Body of pancreas (tissue), 4 donors: ENCODE measurements around the gene STXBP1. TPM values are rescaled to one million over a fixed set of nuclear protein-coding genes. Genes with fewer than 3 reads are reported as not detected.
A peak's percentile ranks its signal among the peaks of the same experiment; 100 is the strongest.

Experiments used
- ATAC-seq: fragments of 150-250 bp; one replicate; pipeline ENCODE4 v1.9.1; 2016
- DNase-seq, 4 donors: peaks; one replicate each; pipeline ENCODE4 v3.0.0-alpha.2; 2019
- H3K27ac ChIP-seq, 4 donors: fragments of 200-600 bp; sonication (generic); 1 replicate in 3 of 4; 2 replicates in 1 of 4; pipeline versions ENCODE4 v1.5.1 to v1.6.1; 2016 to 2019; ENCODE audit warnings: mild to moderate bottlenecking in 1 of 4, mixed read lengths in 1 of 4, moderate library complexity in 1 of 4
- H3K27me3 ChIP-seq, 2 donors: fragments of 200-600 bp; sonication (generic); one replicate each; pipeline ENCODE4 v1.6.0; 2016; ENCODE audit warnings: mild to moderate bottlenecking in 1 of 2
- H3K36me3 ChIP-seq, 2 donors: fragments of 200-600 bp; sonication (generic); replicated peaks in 1 of 2; 2 replicates each; pipeline ENCODE4 v1.5.1; 2016; ENCODE audit warnings: low read depth in 2 of 2; ENCODE audit not compliant: insufficient read depth in 1 of 2
- H3K4me1 ChIP-seq: fragments of 200-600 bp; sonication (generic); one replicate; pipeline ENCODE4 v1.6.0; 2016
- H3K4me3 ChIP-seq, 2 donors: fragments of 200-600 bp; sonication (generic); 1 replicate in 1 of 2; 2 replicates in 1 of 2; pipeline ENCODE4 v1.5.1; 2016 to 2019
- H3K9me3 ChIP-seq, 3 donors: fragments of 200-600 bp; sonication (generic); 1 replicate in 2 of 3; 2 replicates in 1 of 3; pipeline ENCODE4 v1.5.1; 2016
- CTCF ChIP-seq, 7 experiments: fragments of 450-650 bp in 4 of 7; fragments of 200-600 bp in 3 of 7; sonication (generic) in 3 of 7; IDR thresholded peaks; one replicate each; pipeline ENCODE4 v1.5.1; 2016 to 2019; ENCODE audit warnings: antibody characterized with exemption in 7 of 7
- POLR2A ChIP-seq, 3 donors: fragments of 450-650 bp; IDR thresholded peaks; one replicate each; pipeline ENCODE4 v1.6.1; 2016; ENCODE audit warnings: antibody characterized with exemption in 3 of 3, mild to moderate bottlenecking in 2 of 3
- WGBS, 2 donors: methylation state at CpG; one replicate each; pipeline ENCODE4 v1.1.5; 2017; 5-methylcytosine and 5-hydroxymethylcytosine counted together
- intact Hi-C: fragments of 100-400 bp; cut with DNase I; formaldehyde crosslinking; loops from one replicate; pipeline ENCODE4 v1.15.1; 2023
- total RNA-seq, 2 donors: library from RNA; depleted of rRNA; stranded (reverse); fragments of >200 nt; gene quantifications; one replicate each; pipeline ENCODE4 v1.1.0, GENCODE V29; 2016

The STXBP1 gene
- total RNA-seq, 2 donors from 2014 or later: 34.5 to 39.9 TPM

- Histone ChIP-seq H3K27me3 (no peaks in the 10 kb centered on the region), H3K9me3 (no peaks in the 10 kb centered on the region), H3K4me1 (peaks cover 7% of the 10 kb centered on the region), H3K36me3 (no peaks in the 10 kb centered on the region), H3K27ac (peak overlapping the region in 2 of 4 donors; percentile 93 to 99), H3K4me3 (no peak overlapping the region)
- WGBS, 2 donors: 20 to 21% methylated on average over 12 to 15 of the region's 15 CpGs
- ATAC-seq: no peak
- no peak for TF ChIP-seq POLR2A (IDR thresholded peaks at IDR 0.05)
- no peak for TF ChIP-seq CTCF (IDR thresholded peaks at IDR 0.05)
- DNase-seq: no peak
- intact Hi-C loops: loop anchor here (5.0 to 10.0 kb wide), 2 partner anchors 139 to 197 kb away; partner anchors contain the start of genes AK1 and PIP5KL1
These were observed 123.6 kb downstream of the STXBP1 start for GRCh38 chr9:127735530-127736185.

GRCh38 chr9:127738666-127739065 is 126.6 kb downstream of the STXBP1 start:
- no peaks in the 10 kb centered on the region for H3K27me3 ChIP-seq
- intact Hi-C loops: loop anchor here (5.0 to 10.0 kb wide), 2 partner anchors 136 to 194 kb away; partner anchors contain the start of genes AK1 and PIP5KL1
- H3K4me1 ChIP-seq: peaks cover 23% of the 10 kb centered on the region
- H3K4me3 ChIP-seq: no peak overlapping the region
- ATAC-seq (no peak), DNase-seq (no peak)
- TF ChIP-seq CTCF (IDR thresholded peaks at IDR 0.05) (no peak), POLR2A (IDR thresholded peaks at IDR 0.05) (no peak)
- WGBS, 2 donors: 73 to 75% methylated on average over 2 to 12 of the region's 13 CpGs
- H3K9me3 ChIP-seq: no peaks in the 10 kb centered on the region
- no peak overlapping the region for H3K27ac ChIP-seq
- H3K36me3 ChIP-seq: no peaks in the 10 kb centered on the region

GRCh38 chr9:127739614-127740330 is 127.7 kb downstream of the STXBP1 start:
- no peaks in the 10 kb centered on the region for H3K27me3 ChIP-seq
- no peak for DNase-seq
- H3K4me1 ChIP-seq: peaks cover 15% of the 10 kb centered on the region
- H3K9me3 ChIP-seq: no peaks in the 10 kb centered on the region
- ATAC-seq: no peak
- no peaks in the 10 kb centered on the region for H3K36me3 ChIP-seq
- H3K4me3 ChIP-seq: no peak overlapping the region
- 70 to 78% methylated on average over 9 to 19 of the region's 19 CpGs for WGBS, 2 donors
- intact Hi-C loops: loop anchor here (5.0 to 10.0 kb wide), 3 partner anchors 135 to 265 kb away; partner anchors contain the start of genes AK1 and PIP5KL1
- no peak overlapping the region for H3K27ac ChIP-seq
- TF ChIP-seq POLR2A (IDR thresholded peaks at IDR 0.05) (no peak), CTCF (IDR thresholded peaks at IDR 0.05) (no peak)

- no peak for TF ChIP-seq POLR2A (IDR thresholded peaks at IDR 0.05)
- no peak for TF ChIP-seq CTCF (IDR thresholded peaks at IDR 0.05)
- H3K9me3 ChIP-seq: no peaks in the 10 kb centered on the region
- H3K36me3 ChIP-seq: no peaks in the 10 kb centered on the region
- H3K4me1 ChIP-seq: peaks cover 15% of the 10 kb centered on the region
- intact Hi-C loops: loop anchor here (10.0 kb wide), 1 partner anchor 263 kb away; no protein-coding TSS in a partner anchor
- ATAC-seq: peak; percentile 83
- 19 to 22% methylated on average over 29 to 38 of the region's 38 CpGs for whole genome bisulfite sequencing, 2 donors
- DNase-seq: peak; percentile 74 to 90 (median 84)
- H3K27me3 ChIP-seq: no peaks in the 10 kb centered on the region
- H3K27ac ChIP-seq: peak overlapping the region in 2 of 4 donors; percentile 24 to 58
- no peak overlapping the region for H3K4me3 ChIP-seq
These were observed 129.9 kb downstream of the STXBP1 start for GRCh38 chr9:127741831-127742434.

Other genes with a start within 250 kb of the STXBP1 start
- gene SLC2A8, start 215.1 kb upstream of the STXBP1 start, total RNA-seq: 10 to 100 TPM; 10.9 to 18.2 TPM
- 10 to 100 TPM in 1 of 2 donors, 1 to 10 TPM in 1; 4.7 to 11.5 TPM for gene ZNF79, start 187.9 kb upstream of the STXBP1 start, total RNA-seq
- gene RPL12, start 160.9 kb upstream of the STXBP1 start, total RNA-seq: 1,000 to 10,000 TPM in 1 of 2 donors, 100 to 1,000 TPM in 1; 994 to 1,261 TPM
- gene LRSAM1, start 160.8 kb upstream of the STXBP1 start, total RNA-seq: 10 to 100 TPM in 1 of 2 donors, 1 to 10 TPM in 1; 9.6 to 26.0 TPM
- gene CFAP157, start 94.7 kb downstream of the STXBP1 start, total RNA-seq: 1 to 10 TPM; 2.3 TPM
- gene PTRH1, start 103.4 kb downstream of the STXBP1 start, total RNA-seq: 10 to 100 TPM; 23.6 to 64.9 TPM
- gene TTC16, start 103.8 kb downstream of the STXBP1 start, total RNA-seq: under 1 TPM; under 0.01 to 0.52 TPM
- 10 to 100 TPM in 1 of 2 donors, 1 to 10 TPM in 1; 8.3 to 14.2 TPM for gene TOR2A, start 123.0 kb downstream of the STXBP1 start, total RNA-seq
- gene SH2D3C, start 166.4 kb downstream of the STXBP1 start, total RNA-seq: 1 to 10 TPM; 3.3 to 4.2 TPM
- 10 to 100 TPM; 51.4 to 58.7 TPM for gene CDK9, start 173.8 kb downstream of the STXBP1 start, total RNA-seq
- gene FPGS, start 190.6 kb downstream of the STXBP1 start, total RNA-seq: 10 to 100 TPM; 58.4 to 80.4 TPM
- 10 to 100 TPM; 20.2 to 26.7 TPM for gene ENG, start 242.4 kb downstream of the STXBP1 start, total RNA-seq